ENCODE data around the gene GALNT14. TPM values are rescaled to one million over a fixed set of nuclear protein-coding genes. Genes with fewer than 3 reads are reported as not detected.

Gene GALNT14
- total and polyA plus RNA-seq, 9 of the 15 experiments (the other 6 are each of a cell fraction or from before 2014, with no cell fraction given) = 0.11 TPM; not detected in 8

- TF ChIP-seq PKNOX1 (IDR thresholded peaks at IDR 0.05) (no peak), CBFA2T2 (conservative IDR thresholded peaks at IDR 0.05) (peak; percentile 38; the same call in 1 of the 2 replicates), HDAC6 (IDR thresholded peaks at IDR 0.05; ENCODE audit: low read depth, low read length) (no peak), ZEB2 (IDR thresholded peaks at IDR 0.05) (no peak), SMAD4 (CRISPR knock-in tag; conservative IDR thresholded peaks at IDR 0.05) (no peak), VEZF1 (CRISPR knock-in tag; IDR thresholded peaks at IDR 0.05) (peak; percentile 35; the same call in 1 of the 2 replicates), NR1H2 (CRISPR knock-in tag; IDR thresholded peaks at IDR 0.05) (no peak), TCF3 (CRISPR knock-in tag; IDR thresholded peaks at IDR 0.05) (peak; percentile 49), ZNF518B (CRISPR knock-in tag; IDR thresholded peaks at IDR 0.05) (no peak), TAF1 (IDR thresholded peaks at IDR 0.05; ENCODE audit: control insufficient read depth, extremely low read depth, insufficient read depth, low read length, severe bottlenecking) (no peak), ZNF121 (CRISPR knock-in tag; conservative IDR thresholded peaks at IDR 0.05) (no peak), KLF10 (CRISPR knock-in tag; IDR thresholded peaks at IDR 0.05) (no peak), RCOR1 (IDR thresholded peaks at IDR 0.05; ENCODE audit: borderline replicate concordance in 1 of 2, low read depth in 2 of 2, low read length in 2 of 2) (peak in 1 of 2 experiments; percentile 37; a peak in 1 of 4 replicates), RFX5 (IDR thresholded peaks at IDR 0.05; ENCODE audit: low read depth, low read length) (no peak), FOXJ2 (tag; IDR thresholded peaks at IDR 0.05) (no peak), EGR1 (conservative IDR thresholded peaks at IDR 0.05) (peak; percentile 36), ARID1B (IDR thresholded peaks at IDR 0.05) (peak; percentile 54), RBBP5 (IDR thresholded peaks at IDR 0.05; ENCODE audit: borderline replicate concordance, insufficient read depth, low read length, poor library complexity, severe bottlenecking) (no peak), NCOR1 (IDR thresholded peaks at IDR 0.05) (peak; percentile 45; the same call in 1 of the 2 replicates), ZNF324 (CRISPR knock-in tag; IDR thresholded peaks at IDR 0.05) (no peak), ZNF707 (CRISPR knock-in tag; conservative IDR thresholded peaks at IDR 0.05) (no peak), LCOR (CRISPR knock-in tag; IDR thresholded peaks at IDR 0.05) (no peak), POLR3A (IDR thresholded peaks at IDR 0.05; ENCODE audit: borderline replicate concordance, extremely low read depth, insufficient read depth, insufficient read length) (no peak)
Observed at GRCh38 chr2:30931841-30932407, 206.3 kb downstream of the GALNT14 start (continued).
